CD8-positive, alpha-beta memory T cell (primary cell): ENCODE measurements around the gene SEMA3E. TPM values are rescaled to one million over a fixed set of nuclear protein-coding genes. Genes with fewer than 3 reads are reported as not detected.
"Not testable (repeated sequence)": the region's sequence is repeated elsewhere in the genome, so short reads cannot be mapped to it uniquely, and the experiment has no call there.

ENCODE experiments used
- CTCF ChIA-PET: fragments of 350-600 bp; sonication (Branson Sonifier 250); formaldehyde crosslinking; loops from one replicate; lab custom pipeline; 2021; ENCODE audit warnings: antibody characterized with exemption; lab: Charles Lee
- POLR2A ChIA-PET: fragments of 350-600 bp; sonication (Branson Sonifier 250); formaldehyde crosslinking; loops from one replicate; lab custom pipeline; 2021; ENCODE audit warnings: antibody characterized with exemption; lab: Charles Lee
- DNase-seq, 5 donors: peaks; one replicate each; pipeline versions ENCODE4 v3.0.0 to v3.0.0-alpha.2; 2020 to 2022; ENCODE audit warnings: mixed read lengths in 1 of 5
- H3K27ac ChIP-seq: one replicate; pipeline ENCODE4 v1.7.0; 2013; ENCODE audit warnings: low read depth, mild to moderate bottlenecking, low read length, moderate library complexity
- H3K27me3 ChIP-seq: 2 replicates; pipeline ENCODE4 v1.7.0; 2013; ENCODE audit warnings: low read length, mild to moderate bottlenecking; ENCODE audit not compliant: insufficient read depth, poor library complexity, severe bottlenecking
- H3K36me3 ChIP-seq: 2 replicates; pipeline ENCODE4 v1.7.0; 2013; ENCODE audit warnings: mild to moderate bottlenecking, low read length, moderate library complexity; ENCODE audit not compliant: insufficient read depth
- H3K4me1 ChIP-seq: 2 replicates; pipeline ENCODE4 v1.7.0; 2013; ENCODE audit warnings: mild to moderate bottlenecking, low read length, moderate library complexity; ENCODE audit not compliant: insufficient read depth
- H3K4me3 ChIP-seq: 2 replicates; pipeline ENCODE4 v1.7.0; 2013; ENCODE audit warnings: mild to moderate bottlenecking, low read length
- H3K9me3 ChIP-seq: 2 replicates; pipeline ENCODE4 v1.7.0; 2013; ENCODE audit warnings: mild to moderate bottlenecking, low read length
- H3K27ac Mint-ChIP-seq, 8 donors: one replicate each; pipeline ENCODE4 v1.8.0; 2020 to 2021; ENCODE audit warnings: mixed read lengths in 8 of 8, mild to moderate bottlenecking in 6 of 8, inconsistent platforms in 3 of 8, moderate library complexity in 3 of 8
- H3K27me3 Mint-ChIP-seq, 2 donors: one replicate each; pipeline ENCODE4 v1.8.0; 2020 to 2021; ENCODE audit warnings: mixed read lengths in 2 of 2, mild to moderate bottlenecking in 1 of 2, moderate library complexity in 1 of 2
- H3K36me3 Mint-ChIP-seq, 3 donors: one replicate each; pipeline ENCODE4 v1.8.0; 2020 to 2021; ENCODE audit warnings: mixed read lengths in 3 of 3, inconsistent platforms in 1 of 3, mild to moderate bottlenecking in 1 of 3
- H3K4me1 Mint-ChIP-seq, 3 donors: one replicate each; pipeline ENCODE4 v1.8.0; 2020 to 2021; ENCODE audit warnings: mixed read lengths in 3 of 3, inconsistent platforms in 1 of 3, mild to moderate bottlenecking in 1 of 3
- H3K4me3 Mint-ChIP-seq, 7 donors: one replicate each; pipeline ENCODE4 v1.8.0; 2020 to 2021; ENCODE audit warnings: mixed read lengths in 7 of 7, mild to moderate bottlenecking in 6 of 7, moderate library complexity in 4 of 7, inconsistent platforms in 2 of 7
- H3K9me3 Mint-ChIP-seq, 5 donors: one replicate each; pipeline ENCODE4 v1.8.0; 2020 to 2022; ENCODE audit warnings: mixed read lengths in 5 of 5, mild to moderate bottlenecking in 3 of 5, moderate library complexity in 2 of 5, inconsistent platforms in 1 of 5
- polyA plus RNA-seq: library from polyadenylated mRNA; unstranded; fragments of 300-500 nt; fragmentation: Illumina TruSeq; gene quantifications from one replicate; pipeline ENCODE4 v1.2.3, GENCODE V29; 2021
- total RNA-seq, 2 experiments: library from RNA; stranded (reverse); gene quantifications; one replicate each; pipeline ENCODE4 v1.2.3, GENCODE V29; 2021

Gene SEMA3E
- total and polyA plus RNA-seq, 3 experiments from 2014 or later: not detected

DNA sequence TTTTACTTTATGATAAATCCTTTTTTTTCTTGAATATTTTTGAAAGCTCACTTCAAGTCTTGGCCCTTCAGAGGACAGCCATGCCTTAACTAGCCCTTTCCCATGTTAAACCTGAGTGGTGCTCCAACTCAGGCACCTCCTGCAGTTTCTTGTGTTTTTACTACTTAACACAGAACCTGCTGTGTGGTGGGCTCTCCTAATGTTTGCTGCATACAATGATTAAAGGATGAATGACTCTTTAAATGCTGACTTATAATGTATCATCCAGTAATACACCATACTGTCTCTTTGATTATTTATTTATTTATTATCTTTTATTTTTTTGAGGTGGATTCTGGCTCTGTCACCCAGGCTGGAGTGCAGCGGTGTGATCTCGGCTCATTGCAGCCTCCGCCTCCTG, 179.4 kb downstream of the SEMA3E start:
- Mint-ChIP-seq H3K9me3 (peaks cover 3 to 7% (median 5%) of the 10 kb centered on the region in 5 donors), H3K36me3 (no peaks in the 10 kb centered on the region), H3K4me1 (no peaks in the 10 kb centered on the region), H3K27me3 (no peaks in the 10 kb centered on the region), H3K4me3 (no peak overlapping the region), H3K27ac (no peak overlapping the region)
- no peaks in the 10 kb centered on the region for H3K27me3 ChIP-seq
- no peak for DNase-seq
- no peak overlapping the region for H3K27ac ChIP-seq
- H3K9me3 ChIP-seq: no peaks in the 10 kb centered on the region
- no peaks in the 10 kb centered on the region for H3K4me1 ChIP-seq
- POLR2A ChIA-PET: no interaction called here
- no peak overlapping the region for H3K4me3 ChIP-seq
- H3K36me3 ChIP-seq: no peaks in the 10 kb centered on the region
- CTCF ChIA-PET: no interaction called here

GRCh38 chr7:83469076-83469475, 179.9 kb downstream of the SEMA3E start:
- Histone ChIP-seq H3K4me3 (no peak overlapping the region), H3K27me3 (no peaks in the 10 kb centered on the region), H3K36me3 (no peaks in the 10 kb centered on the region), H3K9me3 (no peaks in the 10 kb centered on the region), H3K4me1 (no peaks in the 10 kb centered on the region), H3K27ac (no peak overlapping the region)
- Mint-ChIP-seq H3K9me3 (peaks cover 3 to 7% (median 5%) of the 10 kb centered on the region in 5 donors), H3K27ac (no peak overlapping the region), H3K4me3 (no peak overlapping the region), H3K4me1 (no peaks in the 10 kb centered on the region), H3K27me3 (no peaks in the 10 kb centered on the region), H3K36me3 (no peaks in the 10 kb centered on the region)
- POLR2A ChIA-PET: no interaction called here
- DNase-seq: no peak
- CTCF ChIA-PET: no interaction called here

- CTCF ChIA-PET: no interaction called here
- DNase-seq: no peak
Measured at GRCh38 chr7:83468251-83468739, 180.6 kb downstream of the SEMA3E start.

GRCh38 chr7:83467493-83467892, 181.4 kb downstream of the SEMA3E start:
- Histone ChIP-seq H3K4me1 (no peaks in the 10 kb centered on the region), H3K36me3 (no peaks in the 10 kb centered on the region), H3K9me3 (no peaks in the 10 kb centered on the region), H3K27me3 (no peaks in the 10 kb centered on the region), H3K27ac (no peak overlapping the region), H3K4me3 (no peak overlapping the region)
- Mint-ChIP-seq H3K27ac (no peak overlapping the region), H3K27me3 (no peaks in the 10 kb centered on the region), H3K36me3 (no peaks in the 10 kb centered on the region), H3K4me3 (no peak overlapping the region), H3K9me3 (peaks cover 2 to 7% (median 5%) of the 10 kb centered on the region in 5 donors), H3K4me1 (no peaks in the 10 kb centered on the region)
- no peak for DNase-seq
- CTCF ChIA-PET: no interaction called here
- POLR2A ChIA-PET: no interaction called here

More at GRCh38 chr7:83468251-83468739, 180.6 kb downstream of the SEMA3E start:
- Mint-ChIP-seq H3K4me3 (no peak overlapping the region), H3K4me1 (no peaks in the 10 kb centered on the region), H3K36me3 (no peaks in the 10 kb centered on the region), H3K27ac (no peak overlapping the region), H3K9me3 (peaks cover 3 to 7% (median 5%) of the 10 kb centered on the region in 5 donors), H3K27me3 (no peaks in the 10 kb centered on the region)
- H3K27me3 ChIP-seq: no peaks in the 10 kb centered on the region
- H3K27ac ChIP-seq: no peak overlapping the region
- H3K36me3 ChIP-seq: no peaks in the 10 kb centered on the region
- H3K4me1 ChIP-seq: no peaks in the 10 kb centered on the region
- H3K4me3 ChIP-seq: no peak overlapping the region
- POLR2A ChIA-PET: no interaction called here
- no peaks in the 10 kb centered on the region for H3K9me3 ChIP-seq

DNA sequence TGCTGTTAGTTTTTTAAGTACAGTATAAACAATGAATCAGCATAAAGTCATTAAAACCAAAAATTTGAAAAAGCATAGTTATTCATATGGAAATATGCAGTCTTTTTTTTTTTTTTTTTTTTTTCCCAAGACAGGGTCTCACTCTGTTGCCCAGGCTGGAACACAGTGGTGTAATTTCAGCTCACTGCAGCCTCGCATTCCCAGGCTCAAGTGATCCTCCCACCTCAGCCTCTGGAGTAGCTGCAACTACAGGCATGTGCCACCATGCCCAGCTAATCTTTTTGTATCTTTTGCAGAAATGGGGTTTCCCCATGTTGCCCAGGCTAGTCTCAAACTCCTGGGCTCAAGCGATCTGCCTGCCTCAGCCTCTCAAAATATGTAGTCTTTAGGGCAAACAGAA, 182.0 kb downstream of the SEMA3E start:
- H3K27ac Mint-ChIP-seq: no peak overlapping the region
- POLR2A ChIA-PET: no interaction called here
- Histone ChIP-seq H3K36me3 (no peaks in the 10 kb centered on the region), H3K4me3 (no peak overlapping the region), H3K4me1 (no peaks in the 10 kb centered on the region), H3K27me3 (no peaks in the 10 kb centered on the region), H3K27ac (no peak overlapping the region), H3K9me3 (no peaks in the 10 kb centered on the region)
- no peak overlapping the region for H3K4me3 Mint-ChIP-seq
- no peaks in the 10 kb centered on the region for H3K27me3 Mint-ChIP-seq
- H3K9me3 Mint-ChIP-seq: peaks cover under 1 to 10% (median 5%) of the 10 kb centered on the region in 5 donors
- DNase-seq: no peak
- H3K4me1 Mint-ChIP-seq: no peaks in the 10 kb centered on the region
- CTCF ChIA-PET: no interaction called here
- H3K36me3 Mint-ChIP-seq: no peaks in the 10 kb centered on the region

DNA sequence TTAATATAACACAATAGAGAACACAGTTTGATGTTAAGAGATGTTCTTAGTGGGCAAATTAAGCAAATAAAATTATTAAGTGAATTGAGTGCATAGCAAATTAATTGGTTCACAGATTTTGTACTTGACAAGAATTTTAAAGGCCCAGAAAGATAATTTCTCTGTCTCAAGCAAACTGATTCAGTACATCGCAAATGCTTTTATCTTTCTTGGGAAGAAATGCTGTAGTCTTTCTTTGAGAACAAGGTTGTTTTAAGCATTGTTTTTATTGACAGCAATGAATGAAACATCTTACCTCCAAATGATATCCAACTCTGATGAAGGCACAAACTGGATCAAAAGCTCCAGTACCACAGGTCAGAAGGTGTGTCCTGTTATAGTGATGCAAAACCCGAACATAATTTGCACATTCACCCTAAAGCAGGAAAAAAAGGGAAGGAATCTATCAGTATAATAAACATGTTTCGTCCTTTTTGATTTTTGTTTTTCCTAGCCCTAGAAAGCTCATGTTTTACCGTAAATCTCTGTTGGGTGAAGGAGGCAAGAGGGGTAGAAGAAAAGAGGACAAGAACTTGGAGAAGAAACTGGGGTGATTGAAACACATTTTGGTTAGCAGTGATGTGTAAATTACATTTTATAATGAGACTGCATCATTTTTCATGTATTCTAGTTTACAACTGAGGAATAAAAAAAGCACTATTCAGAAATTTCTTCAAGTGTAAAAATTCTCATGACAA, 182.6 kb downstream of the SEMA3E start:
- H3K9me3 Mint-ChIP-seq: peaks cover 3 to 11% (median 6%) of the 10 kb centered on the region in 5 donors
- ChIA-PET POLR2A (no interaction called here), CTCF (no interaction called here)
- no peak overlapping the region for H3K4me3 ChIP-seq
- no peak for DNase-seq
- no peaks in the 10 kb centered on the region for H3K9me3 ChIP-seq
- H3K4me1 Mint-ChIP-seq: no peaks in the 10 kb centered on the region
- no peaks in the 10 kb centered on the region for H3K27me3 Mint-ChIP-seq
- H3K36me3 ChIP-seq: no peaks in the 10 kb centered on the region
- no peaks in the 10 kb centered on the region for H3K4me1 ChIP-seq
- H3K36me3 Mint-ChIP-seq: no peaks in the 10 kb centered on the region
- no peak overlapping the region for H3K4me3 Mint-ChIP-seq
- no peak overlapping the region for H3K27ac ChIP-seq
- H3K27ac Mint-ChIP-seq: no peak overlapping the region
- H3K27me3 ChIP-seq: no peaks in the 10 kb centered on the region

DNA sequence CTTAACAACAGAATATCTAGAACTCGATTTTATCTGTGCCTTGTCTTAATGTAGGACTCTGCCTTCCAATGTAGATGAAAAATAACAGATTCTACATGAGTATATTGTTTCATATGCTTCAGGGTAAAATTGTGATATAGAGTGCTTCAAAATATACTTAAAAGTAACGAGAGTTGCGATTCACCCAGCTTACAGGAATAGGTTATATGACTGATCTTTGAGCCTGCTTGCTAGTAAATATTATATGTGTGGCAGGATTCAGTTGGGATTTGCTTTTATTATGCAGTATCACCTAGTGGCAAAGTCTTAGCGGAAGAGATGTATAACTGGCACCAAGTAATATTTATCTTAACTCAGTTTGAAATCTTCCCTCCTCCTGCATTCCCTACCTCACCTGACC, 183.3 kb downstream of the SEMA3E start:
- Mint-ChIP-seq H3K27ac (no peak overlapping the region), H3K27me3 (no peaks in the 10 kb centered on the region), H3K36me3 (no peaks in the 10 kb centered on the region), H3K4me3 (no peak overlapping the region), H3K9me3 (peaks cover 3 to 13% (median 8%) of the 10 kb centered on the region in 5 donors), H3K4me1 (no peaks in the 10 kb centered on the region)
- Histone ChIP-seq H3K36me3 (no peaks in the 10 kb centered on the region), H3K27ac (no peak overlapping the region), H3K9me3 (no peaks in the 10 kb centered on the region), H3K4me1 (no peaks in the 10 kb centered on the region), H3K4me3 (no peak overlapping the region), H3K27me3 (no peaks in the 10 kb centered on the region)
- ChIA-PET CTCF (no interaction called here), POLR2A (no interaction called here)
- no peak for DNase-seq

- peaks cover 0 to 15% (median 10%) of the 10 kb centered on the region in 5 donors for H3K9me3 Mint-ChIP-seq
- CTCF ChIA-PET, H3K27ac Mint-ChIP-seq, POLR2A ChIA-PET, H3K36me3 Mint-ChIP-seq, H3K9me3 ChIP-seq, H3K36me3 ChIP-seq, DNase-seq, H3K4me1 ChIP-seq, H3K4me3 ChIP-seq, H3K27me3 Mint-ChIP-seq, H3K4me3 Mint-ChIP-seq, H3K27me3 ChIP-seq, H3K4me1 Mint-ChIP-seq, H3K27ac ChIP-seq: not testable (repeated sequence)
Measured at GRCh38 chr7:83461820-83462219, 187.1 kb downstream of the SEMA3E start.
